HepG2 (cell line): ENCODE measurements around the gene LRP1-AS. TPM values are rescaled to one million over a fixed set of nuclear protein-coding genes. Genes with fewer than 3 reads are reported as not detected.

ENCODE experiments used
- ATAC-seq: fragments of 200-7000 bp; cut with Tn5 transposase; 3 replicates; pipeline ENCODE4 v1.9.1; 2020; ENCODE audit warnings: mild to moderate bottlenecking, moderate library complexity
- BruUV-seq: library from RNA; stranded (reverse); fragments of 400-500 nt; replicated peaks from 2 replicates; lab custom pipeline; 2021; lab: Mats Ljungman, UMichigan
- CTCF ChIA-PET: fragments of 300-600 bp; formaldehyde crosslinking; extraction: SDS; loops from one replicate; lab custom pipeline; 2021; ENCODE audit warnings: low total read pairs, inconsistent platforms, low intra/inter-chr PET ratio; lab: Yijun Ruan, JAX
- POLR2A ChIA-PET: fragments of 350-600 bp; sonication (Branson Sonifier 250); formaldehyde crosslinking; loops from one replicate; lab custom pipeline; 2020; ENCODE audit warnings: antibody characterized with exemption, inconsistent platforms; lab: Yijun Ruan, JAX
- DNase-seq: peaks from one replicate; pipeline ENCODE4 v3.0.0-alpha.2; 2015; ENCODE audit warnings: low spot score
- FAIRE-seq: peaks from 3 replicates; lab custom pipeline; 2011; peaks lifted over from hg19 to GRCh38; lab: Jason Lieb, UNC
- H2AFZ ChIP-seq: one replicate; pipeline ENCODE4 v1.6.1; 2011; ENCODE audit warnings: low read length, inconsistent platforms
- H3K27ac ChIP-seq: fragments of 300-600 bp; 3 replicates; pipeline ENCODE4 v1.8.0; 2011; ENCODE audit warnings: mixed run types, mild to moderate bottlenecking, mixed read lengths, low read length, inconsistent platforms; ENCODE audit not compliant: insufficient read depth; ENCODE audit errors: extremely low read length
- H3K27me3 ChIP-seq, 2 experiments: fragments of 200-600 bp in 1 of 2; 2 replicates in 1 of 2; 3 replicates in 1 of 2; pipeline versions ENCODE4 v1.6.0 to v1.8.0; 2011; ENCODE audit warnings: low read length in 2 of 2, mild to moderate bottlenecking in 2 of 2, moderate library complexity in 2 of 2, inconsistent platforms in 1 of 2; ENCODE audit not compliant: insufficient read depth in 2 of 2, control insufficient read depth in 1 of 2
- H3K36me3 ChIP-seq, 2 experiments: fragments of 200-600 bp in 1 of 2; replicated peaks in 1 of 2; 2 replicates in 1 of 2; 3 replicates in 1 of 2; pipeline versions ENCODE4 v1.5.1 to v1.8.0; 2011; ENCODE audit warnings: low read length in 2 of 2, inconsistent platforms in 1 of 2; ENCODE audit not compliant: insufficient read depth in 2 of 2, control insufficient read depth in 1 of 2
- H3K4me1 ChIP-seq: 2 replicates; pipeline ENCODE4 v1.5.1; 2012; ENCODE audit warnings: low read length, inconsistent platforms; ENCODE audit not compliant: insufficient read depth
- H3K4me2 ChIP-seq: 2 replicates; pipeline ENCODE4 v1.6.0; 2011; ENCODE audit warnings: low read depth, low read length, inconsistent platforms
- H3K4me3 ChIP-seq, 3 experiments: fragments of 200-600 bp in 1 of 3; sonication (generic), shearing (Covaris generic) in 1 of 3; replicated peaks in 1 of 3; 2 replicates each; pipeline ENCODE4 v1.5.1; 2011 to 2016; ENCODE audit warnings: low read length in 3 of 3, inconsistent platforms in 2 of 3, low read depth in 2 of 3, mild to moderate bottlenecking in 2 of 3, control low read depth in 1 of 3, mixed read lengths in 1 of 3; ENCODE audit not compliant: insufficient read depth in 1 of 3
- H3K79me2 ChIP-seq: one replicate; pipeline ENCODE4 v1.6.1; 2011; ENCODE audit warnings: low read length, inconsistent platforms; ENCODE audit not compliant: insufficient read depth
- H3K9ac ChIP-seq: 2 replicates; pipeline ENCODE4 v1.6.0; 2011; ENCODE audit warnings: mild to moderate bottlenecking, low read depth, low read length, inconsistent platforms; ENCODE audit not compliant: insufficient read depth
- H3K9me3 ChIP-seq: 2 replicates; pipeline ENCODE4 v1.5.1; 2012; ENCODE audit warnings: mild to moderate bottlenecking, low read length
- H4K20me1 ChIP-seq: 2 replicates; pipeline ENCODE4 v1.6.0; 2011; ENCODE audit warnings: inconsistent platforms, mild to moderate bottlenecking, low read length, moderate library complexity; ENCODE audit not compliant: insufficient read depth
- ATF3 ChIP-seq: sonication (generic); formaldehyde crosslinking; IDR thresholded peaks from 2 replicates; pipeline ENCODE4 v1.4.0; 2020; ENCODE audit warnings: missing genetic modification reagents
- HBP1 ChIP-seq: IDR thresholded peaks from 2 replicates; pipeline ENCODE4 v1.6.1; 2016; ENCODE audit warnings: low read depth, control low read depth
- MED1 ChIP-seq: sonication (generic); formaldehyde crosslinking; IDR thresholded peaks from 2 replicates; pipeline ENCODE4 v1.4.0; 2020; ENCODE audit warnings: missing genetic modification reagents
- NR2F1 ChIP-seq, 2 experiments: fragments of 450-650 bp in 1 of 2; formaldehyde crosslinking in 1 of 2; IDR thresholded peaks; 2 replicates each; pipeline versions ENCODE4 v1.5.0 to v1.6.1; 2016 to 2020; ENCODE audit warnings: mild to moderate bottlenecking in 1 of 2, missing compliant biosample characterization in 1 of 2, missing genetic modification reagents in 1 of 2, moderate library complexity in 1 of 2
- SAP130 ChIP-seq: IDR thresholded peaks from 2 replicates; pipeline ENCODE4 v1.6.1; 2016; ENCODE audit warnings: low read depth
- SOX6 ChIP-seq, 2 experiments: fragments of 450-650 bp in 1 of 2; sonication (generic) in 1 of 2; formaldehyde crosslinking in 1 of 2; IDR thresholded peaks; 2 replicates each; pipeline versions ENCODE4 v1.4.0 to v1.6.1; 2017 to 2020; ENCODE audit warnings: antibody characterized with exemption in 1 of 2, mild to moderate bottlenecking in 1 of 2, missing genetic modification reagents in 1 of 2
- TGIF2 ChIP-seq: IDR thresholded peaks from 2 replicates; pipeline ENCODE4 v1.6.1; 2016; ENCODE audit warnings: control low read depth, missing compliant biosample characterization
- THAP8 ChIP-seq: sonication (generic); formaldehyde crosslinking; IDR thresholded peaks from 2 replicates; pipeline ENCODE4 v1.5.1; 2020; ENCODE audit warnings: missing genetic modification reagents, mild to moderate bottlenecking, borderline replicate concordance
- THRA ChIP-seq: sonication (generic); formaldehyde crosslinking; IDR thresholded peaks from 2 replicates; pipeline ENCODE4 v1.4.0; 2020; ENCODE audit warnings: missing genetic modification reagents, borderline replicate concordance
- ZEB1 ChIP-seq: IDR thresholded peaks from 2 replicates; pipeline ENCODE4 v1.6.1; 2012; ENCODE audit warnings: mild to moderate bottlenecking, low read depth, inconsistent platforms; ENCODE audit not compliant: insufficient replicate concordance
- ZFP90 ChIP-seq: sonication (generic); formaldehyde crosslinking; IDR thresholded peaks from 2 replicates; pipeline ENCODE4 v1.8.0; 2022; ENCODE audit warnings: missing genetic modification reagents, mild to moderate bottlenecking, inconsistent platforms, borderline replicate concordance
- ZGPAT ChIP-seq: IDR thresholded peaks from 2 replicates; pipeline ENCODE4 v1.6.1; 2016; ENCODE audit warnings: mild to moderate bottlenecking
- WGBS: methylation state at CpG from one replicate; pipeline ENCODE4 v1.1.6; 2017; ENCODE audit warnings: low lambda C conversion rate; 5-methylcytosine and 5-hydroxymethylcytosine counted together
- in situ Hi-C: cut with HindIII; loops from 2 replicates; pipeline ENCODE4 v1.10.0; 2017; ENCODE audit warnings: low pct_unique_long_range_greater_than_20kb; ENCODE audit not compliant: extremely low pct_ligation_motif_present
- intact Hi-C: fragments of 100-400 bp; cut with micrococcal nuclease; formaldehyde crosslinking; loops from one replicate; pipeline ENCODE4 v1.10.0; 2022; ENCODE audit not compliant: unreplicated experiment
- polyA plus RNA-seq, 8 experiments: library from polyadenylated mRNA; depleted of rRNA in 3 of 8; stranded (reverse) in 7 of 8; unstranded in 1 of 8; fragments of >200 nt; fragmentation: Illumina TruSeq in 4 of 8; extraction: Trizol in 4 of 8; gene quantifications; 2 replicates each; pipeline versions ENCODE4 v1.2.1 to v1.2.3, GENCODE V29; 2011 to 2016; ENCODE audit warnings: low read depth in 4 of 8, missing spikeins in 1 of 8, mixed read lengths in 1 of 8; ENCODE audit not compliant: insufficient read depth in 1 of 8
- total RNA-seq, 5 experiments: library from RNA; depleted of rRNA; stranded (reverse); fragments of >200 nt; fragmentation: Illumina TruSeq; extraction: Trizol; gene quantifications; 2 replicates each; pipeline ENCODE4 v1.2.3, GENCODE V29; 2016; ENCODE audit warnings: low read depth in 1 of 5

LRP1-AS gene
- total and polyA plus RNA-seq, 2 of the 13 experiments (the other 11 are each of a cell fraction or from before 2014, with no cell fraction given), result 0.20 TPM; not detected in 1

- TF ChIP-seq ATF3 (CRISPR knock-in tag), result no peak
- no peak for TF ChIP-seq ZFP90 (CRISPR knock-in tag)
- peak; percentile 32; the same call in 1 of the 2 replicates for TF ChIP-seq THRA (CRISPR knock-in tag)
- TF ChIP-seq, all 625 proteins: peak for 6
Measured at GRCh38 chr12:57131896-57132744, 15.3 kb downstream of the LRP1-AS start (continued).

- in situ Hi-C loops (loop anchor here (5.0 kb wide), 1 partner anchor 46 kb away; no protein-coding TSS in a partner anchor), intact Hi-C loops (loop anchor here (1.0 kb wide), 1 partner anchor 98 kb away; the partner anchor contains the start of gene SHMT2)
- DNase-seq, result peak; percentile 73
- Histone ChIP-seq H3K27me3 (no peaks in the 10 kb centered on the region; a peak in 1 of 5 replicates), H3K4me3 (peak overlapping the region; percentile 87 to 96 (median 88); a peak in 5 of 6 replicates), H2AFZ (no peak overlapping the region), H3K27ac (peak overlapping the region; percentile 40), H3K9me3 (no peaks in the 10 kb centered on the region), H3K79me2 (peaks cover 64% of the 10 kb centered on the region), H3K9ac (peak overlapping the region; percentile 76), H3K36me3 (peaks cover 5 to 7% of the 10 kb centered on the region in 2 experiments; a peak in 2 of 5 replicates), H3K4me1 (peaks cover 74% of the 10 kb centered on the region), H3K4me2 (peak overlapping the region; percentile 94), H4K20me1 (peaks cover 31% of the 10 kb centered on the region)
- ChIA-PET POLR2A (interaction anchor here (0.7 to 16.0 kb wide), 7 partner anchors 6 to 105 kb away, joined by 3 to 827 read pairs (median 20); partner anchors contain the start of genes LRP1-AS and STAT6), CTCF (no interaction called here)
- 14% methylated on average over 2 of the region's 2 CpGs for WGBS
- peak; percentile 81 for FAIRE-seq
- BruUV-seq, result no TSS peak
- ATAC-seq, result peak; percentile 18
- no peak for TF ChIP-seq SOX6 (IDR thresholded peaks at IDR 0.05)
- TF ChIP-seq SOX6 (CRISPR knock-in tag; IDR thresholded peaks at IDR 0.05), result peak; percentile 80
- TF ChIP-seq THAP8, result no peak
- TF ChIP-seq MED1, result peak; percentile 68; the same call in 1 of the 2 replicates
- peak; percentile 72; the same call in 1 of the 2 replicates for TF ChIP-seq TGIF2
- TF ChIP-seq ZEB1, result peak; percentile 46
- TF ChIP-seq SAP130 (CRISPR knock-in tag), result peak; percentile 90
- TF ChIP-seq NR2F1 (CRISPR knock-in tag; IDR thresholded peaks at IDR 0.05), result peak; percentile 92 to 93
- TF ChIP-seq ZGPAT (CRISPR knock-in tag), result peak; percentile 65
- TF ChIP-seq HBP1 (CRISPR knock-in tag), result peak; percentile 22; the same call in 1 of the 2 replicates
Measured at GRCh38 chr12:57130941-57131340, 16.5 kb downstream of the LRP1-AS start.
